GM10266 (cell line): ENCODE results near the gene TMEM52.

Experiments used
- DNase-seq: peaks from one replicate; pipeline ENCODE4 v3.0.0; 2012; ENCODE audit errors: extremely low spot score
- TF ChIP-seq, protein P1 (sequence below): IDR thresholded peaks from 2 replicates; pipeline ENCODE4 v1.5.1; 2012; ENCODE audit warnings: mild to moderate bottlenecking, low read depth; ENCODE audit not compliant: control insufficient read depth, insufficient read depth; ENCODE audit errors: missing control alignments

The TMEM52 gene

DNA sequence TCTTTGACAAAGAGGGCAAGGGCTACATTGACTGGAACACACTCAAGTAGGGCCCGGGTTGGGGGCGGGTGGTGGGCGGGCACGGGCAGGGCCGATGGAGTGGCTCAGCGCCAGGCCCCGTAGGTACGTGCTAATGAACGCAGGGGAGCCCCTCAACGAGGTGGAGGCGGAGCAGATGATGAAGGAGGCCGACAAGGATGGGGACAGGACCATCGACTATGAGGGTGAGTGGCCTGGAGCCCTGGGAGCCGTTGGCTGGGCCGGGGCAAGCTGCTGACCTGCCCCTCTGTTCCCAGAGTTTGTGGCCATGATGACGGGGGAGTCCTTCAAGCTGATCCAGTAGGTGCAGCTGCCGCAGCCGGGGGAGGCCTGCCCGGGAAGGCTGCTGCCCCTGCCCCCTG is 2.2 kb downstream of the TMEM52 start:
- DNase-seq: no peak
- TF ChIP-seq, protein P1, sequence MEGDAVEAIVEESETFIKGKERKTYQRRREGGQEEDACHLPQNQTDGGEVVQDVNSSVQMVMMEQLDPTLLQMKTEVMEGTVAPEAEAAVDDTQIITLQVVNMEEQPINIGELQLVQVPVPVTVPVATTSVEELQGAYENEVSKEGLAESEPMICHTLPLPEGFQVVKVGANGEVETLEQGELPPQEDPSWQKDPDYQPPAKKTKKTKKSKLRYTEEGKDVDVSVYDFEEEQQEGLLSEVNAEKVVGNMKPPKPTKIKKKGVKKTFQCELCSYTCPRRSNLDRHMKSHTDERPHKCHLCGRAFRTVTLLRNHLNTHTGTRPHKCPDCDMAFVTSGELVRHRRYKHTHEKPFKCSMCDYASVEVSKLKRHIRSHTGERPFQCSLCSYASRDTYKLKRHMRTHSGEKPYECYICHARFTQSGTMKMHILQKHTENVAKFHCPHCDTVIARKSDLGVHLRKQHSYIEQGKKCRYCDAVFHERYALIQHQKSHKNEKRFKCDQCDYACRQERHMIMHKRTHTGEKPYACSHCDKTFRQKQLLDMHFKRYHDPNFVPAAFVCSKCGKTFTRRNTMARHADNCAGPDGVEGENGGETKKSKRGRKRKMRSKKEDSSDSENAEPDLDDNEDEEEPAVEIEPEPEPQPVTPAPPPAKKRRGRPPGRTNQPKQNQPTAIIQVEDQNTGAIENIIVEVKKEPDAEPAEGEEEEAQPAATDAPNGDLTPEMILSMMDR: no peak

DNA sequence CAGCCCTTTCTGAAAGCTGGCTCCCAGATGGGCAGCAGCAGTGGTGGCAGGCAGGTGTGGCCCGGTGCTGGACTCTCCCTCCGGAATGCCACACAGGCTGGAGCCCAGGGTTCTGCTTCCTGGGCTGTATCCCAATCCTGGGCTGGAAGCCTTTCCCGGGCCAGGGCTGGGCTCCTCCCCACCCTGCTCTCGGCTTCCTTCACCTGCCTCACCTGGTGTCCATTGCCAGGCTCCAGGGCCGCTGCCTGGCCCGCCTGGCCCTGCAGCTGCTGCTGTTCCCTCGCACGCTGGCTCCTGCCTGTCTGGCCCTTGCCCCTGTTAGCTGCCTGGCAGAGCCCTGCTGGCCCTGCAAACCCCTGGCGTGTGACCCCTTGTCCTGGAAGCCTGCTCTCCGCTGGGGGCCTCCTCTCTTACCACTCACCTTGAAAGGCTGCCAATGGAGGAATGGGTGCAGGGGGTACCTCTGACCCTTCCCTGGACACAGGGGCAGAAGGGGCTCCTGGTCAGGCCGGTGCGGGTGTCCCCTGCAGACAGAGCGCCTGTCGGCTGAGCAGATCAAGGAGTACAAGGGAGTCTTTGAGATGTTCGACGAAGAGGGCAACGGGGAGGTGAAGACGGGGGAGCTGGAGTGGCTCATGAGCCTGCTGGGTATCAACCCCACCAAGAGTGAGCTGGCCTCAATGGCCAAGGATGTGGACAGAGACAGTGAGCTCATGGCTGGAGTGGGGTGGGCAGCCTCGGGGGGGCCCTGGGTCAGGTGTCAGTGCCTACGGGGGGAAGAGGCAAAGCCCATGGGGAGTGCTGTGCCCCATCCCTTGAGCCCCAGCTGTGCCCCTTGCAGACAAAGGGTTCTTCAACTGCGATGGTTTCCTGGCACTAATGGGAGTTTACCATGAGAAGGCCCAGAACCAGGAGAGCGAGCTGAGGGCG is 2.9 kb downstream of the TMEM52 start:
- TF ChIP-seq, protein P1: no peak
- no peak for DNase-seq

DNA sequence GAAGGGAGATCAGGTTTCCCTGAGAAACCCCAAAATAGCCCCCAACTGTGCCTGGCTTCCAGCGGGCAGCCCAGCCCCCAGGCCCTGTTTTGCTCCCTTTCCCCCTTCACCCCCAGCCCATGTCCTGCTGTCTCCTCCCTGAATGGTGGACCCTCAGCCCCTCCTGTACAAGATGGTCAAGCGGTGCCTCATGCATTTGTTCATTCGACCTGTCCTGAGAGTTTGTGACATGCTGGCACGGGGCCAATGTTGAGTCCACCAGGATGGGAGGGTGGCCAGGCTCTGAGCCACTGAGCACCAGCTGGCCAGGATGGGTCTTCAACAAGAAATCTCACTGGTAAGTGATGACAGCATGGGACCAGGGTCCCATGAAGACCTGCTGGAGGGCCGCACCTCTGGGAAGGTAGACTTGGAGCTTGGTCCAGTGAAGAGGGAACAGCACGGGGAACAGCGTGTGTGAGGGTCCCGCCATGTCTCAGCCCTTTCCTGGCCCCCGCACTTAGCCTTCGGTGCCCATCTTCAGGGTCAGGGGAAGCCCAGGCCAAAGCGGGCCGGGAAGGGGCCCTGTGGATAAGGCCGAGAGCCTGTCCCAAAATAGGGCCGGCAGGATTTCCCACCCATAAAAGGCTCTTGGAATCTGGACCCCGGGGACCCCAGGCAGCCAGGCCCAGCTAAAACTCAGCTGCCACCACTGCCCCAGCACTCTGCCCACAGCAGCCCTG is 3.9 kb downstream of the TMEM52 start, which contains the start of gene CALML6:
TSS of gene CALML6 (plus strand) at position 290 of the 722 bp plus-strand sequence. CDS start at position 311, 21 bp downstream.
- TF ChIP-seq, protein P1: no peak
- no peak for DNase-seq

DNA sequence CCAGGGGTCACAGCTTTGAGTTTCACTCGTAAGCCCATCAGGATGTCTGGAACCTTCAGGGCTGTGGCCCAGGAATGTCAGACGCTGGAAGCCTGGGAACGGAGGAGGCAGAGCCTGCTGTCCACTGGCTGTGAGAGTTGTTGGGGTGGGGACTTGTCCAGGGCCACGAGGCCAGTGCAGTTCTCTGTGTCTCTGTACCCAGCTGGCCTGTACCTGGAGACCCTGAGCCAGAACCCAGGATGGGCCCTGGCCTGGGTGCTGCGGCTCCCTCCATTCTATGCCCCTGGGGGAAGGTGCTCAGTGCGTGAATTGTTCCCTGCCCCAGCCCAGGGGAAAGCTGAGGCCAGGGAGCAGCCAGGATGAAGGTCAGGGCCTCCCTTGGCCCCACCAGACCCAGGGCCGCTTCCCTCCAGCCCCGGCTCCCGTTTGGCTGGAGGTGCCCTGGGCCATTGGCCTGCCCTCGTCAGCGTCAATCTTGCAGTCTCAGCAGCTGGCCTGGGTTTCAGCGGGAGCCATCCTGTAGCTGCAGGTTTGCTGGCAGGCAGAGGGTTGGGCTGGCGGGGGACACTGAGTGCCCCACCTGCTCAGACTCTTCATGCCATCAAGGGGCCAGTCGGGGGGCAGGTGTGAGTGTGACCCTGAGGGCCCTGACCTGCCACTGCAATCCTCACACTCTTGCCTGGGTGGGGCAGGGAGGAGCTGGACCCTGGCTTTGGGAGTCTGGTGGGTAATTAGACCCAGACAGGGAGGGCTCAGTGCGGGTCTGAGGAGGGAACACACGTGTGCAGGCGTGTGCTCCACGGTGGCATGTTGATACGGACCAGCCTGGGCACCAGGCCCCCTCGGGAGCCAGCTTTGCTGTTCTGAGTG is 4.7 kb downstream of the TMEM52 start:
- TF ChIP-seq, protein P1: no peak
- no peak for DNase-seq

DNA sequence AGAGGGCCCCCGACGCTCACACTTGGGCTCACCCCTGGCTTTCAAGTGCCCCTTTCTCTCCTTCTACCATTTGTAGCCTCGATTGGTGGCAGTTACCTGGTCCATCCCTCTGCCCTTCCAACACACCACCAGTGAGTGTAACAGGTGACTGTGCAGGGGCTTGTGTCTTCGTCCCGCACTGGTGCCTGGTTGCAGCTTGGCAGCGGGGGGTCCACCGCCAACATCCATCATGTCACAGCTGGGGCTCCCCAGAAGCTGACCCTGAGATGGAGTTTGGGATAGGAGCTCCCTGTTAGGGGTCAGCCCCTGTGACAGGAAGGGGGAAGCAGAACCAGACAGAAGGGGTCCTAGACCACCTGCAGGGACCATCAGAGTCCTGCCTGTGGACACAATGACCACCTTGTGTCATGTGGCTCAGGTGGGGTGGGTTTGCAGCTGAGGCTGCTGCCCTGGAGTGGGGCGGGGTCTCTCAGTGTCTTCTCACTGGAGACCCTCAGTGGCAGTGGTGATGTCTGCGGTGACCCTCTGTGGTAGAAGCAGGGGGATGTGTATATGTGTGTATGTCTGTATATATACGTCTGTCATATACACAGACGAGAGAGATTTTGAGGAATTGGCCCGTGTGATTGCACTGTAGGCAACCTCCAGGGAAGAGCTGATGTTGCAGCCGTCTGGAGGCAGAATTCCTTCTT is 7.6 kb downstream of the TMEM52 start:
- no peak for DNase-seq
- TF ChIP-seq, protein P1: no peak

DNA sequence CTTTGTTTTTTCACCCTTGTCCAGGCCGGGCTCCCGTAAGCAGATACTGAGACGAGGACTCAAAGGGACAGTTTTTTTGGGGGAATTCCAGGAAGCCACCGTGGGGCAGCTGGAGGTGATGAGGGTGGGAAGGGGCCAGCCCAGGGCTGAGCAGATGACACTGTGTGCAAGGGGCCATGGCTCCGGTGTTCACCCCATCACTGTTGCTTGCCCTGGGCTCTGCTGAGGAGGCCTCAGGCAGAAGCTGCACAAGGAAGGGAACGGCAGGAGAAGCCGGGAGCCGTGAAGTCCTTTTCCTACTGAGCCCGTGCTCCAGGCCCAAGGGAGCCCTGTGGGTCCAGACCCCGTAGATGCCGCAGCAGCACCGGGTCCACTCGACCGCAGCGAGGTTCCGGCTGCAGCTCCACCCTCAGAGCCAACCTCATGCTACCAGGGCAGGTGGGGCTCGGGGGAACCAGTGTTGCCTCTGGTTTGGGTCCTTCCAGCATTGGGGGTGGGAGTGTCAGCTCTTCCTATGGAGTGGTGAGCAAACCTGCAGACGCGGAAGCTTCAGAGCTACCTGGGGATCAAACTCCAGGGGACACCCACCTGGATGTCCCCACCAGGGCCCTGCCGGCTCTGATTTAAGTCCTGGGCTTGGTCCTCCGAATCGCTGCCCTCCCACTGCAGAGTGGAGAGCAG is 8.3 kb downstream of the TMEM52 start:
- TF ChIP-seq, protein P1: no peak
- no peak for DNase-seq
